ENCODE results near the gene SMAP1.

SMAP1 gene

DNA sequence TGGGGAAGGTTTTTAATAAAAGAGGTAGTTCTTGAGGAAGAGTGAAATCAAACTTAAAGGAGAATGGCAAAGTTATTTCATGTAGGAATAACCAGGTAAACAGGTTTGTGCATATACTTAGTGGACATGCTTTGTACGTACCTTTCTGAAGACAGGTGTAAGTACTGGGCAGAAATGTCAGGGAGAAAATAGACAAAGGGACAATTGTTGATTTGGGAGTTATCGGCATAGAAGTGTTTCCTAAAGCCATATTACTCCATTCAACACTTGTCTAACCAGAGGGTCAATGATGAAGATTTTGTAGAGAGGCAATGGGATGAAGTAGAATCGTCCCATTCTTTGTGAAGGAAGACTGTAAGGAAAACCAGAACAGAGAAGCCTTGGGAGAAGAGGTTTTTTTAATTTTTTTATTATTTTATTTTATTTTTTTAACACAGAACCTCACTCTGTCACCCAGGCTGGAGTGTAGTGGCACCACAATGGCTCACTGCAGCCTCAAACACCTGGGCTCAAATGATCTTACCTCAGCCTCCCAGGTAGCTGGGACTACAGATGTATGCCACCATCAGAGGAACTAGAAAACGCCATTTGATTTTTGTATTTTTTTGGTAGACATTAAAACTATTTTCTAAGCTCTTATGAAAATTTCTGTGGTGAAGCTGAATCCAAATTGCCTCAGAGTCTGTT lies 18.0 kb downstream of the SMAP1 start:
- peaks cover 8% of the 10 kb centered on the region for H3K4me1 ChIP-seq (ENCODE audit: control insufficient read depth, insufficient read depth, low read length)
- H3K27ac ChIP-seq (ENCODE audit: low read depth, low read length), result no peak overlapping the region
- no peaks in the 10 kb centered on the region for H3K27me3 ChIP-seq (ENCODE audit: control insufficient read depth, insufficient read depth, low read length)
- no peak overlapping the region for H3K4me3 ChIP-seq (ENCODE audit: low read length)
- no peaks in the 10 kb centered on the region for H3K36me3 ChIP-seq (ENCODE audit: control insufficient read depth, insufficient read depth, low read length)
- H3K9ac ChIP-seq (ENCODE audit: low read length), result no peak overlapping the region

- Histone ChIP-seq H3K4me3 (ENCODE audit: low read length) (no peak overlapping the region), H3K4me1 (ENCODE audit: control insufficient read depth, insufficient read depth, low read length) (peaks cover 8% of the 10 kb centered on the region), H3K27ac (ENCODE audit: low read depth, low read length) (no peak overlapping the region), H3K27me3 (ENCODE audit: control insufficient read depth, insufficient read depth, low read length) (no peaks in the 10 kb centered on the region), H3K9ac (ENCODE audit: low read length) (no peak overlapping the region), H3K36me3 (ENCODE audit: control insufficient read depth, insufficient read depth, low read length) (no peaks in the 10 kb centered on the region)
Measured at GRCh38 chr6:70686548-70687133, 19.0 kb downstream of the SMAP1 start.

GRCh38 chr6:70693887-70694286 lies 26.2 kb downstream of the SMAP1 start:
- no peaks in the 10 kb centered on the region for H3K4me1 ChIP-seq (ENCODE audit: control insufficient read depth, insufficient read depth, low read length)
- H3K9ac ChIP-seq (ENCODE audit: low read length), result no peak overlapping the region
- H3K27me3 ChIP-seq (ENCODE audit: control insufficient read depth, insufficient read depth, low read length), result no peaks in the 10 kb centered on the region
- no peak overlapping the region for H3K27ac ChIP-seq (ENCODE audit: low read depth, low read length)
- no peaks in the 10 kb centered on the region for H3K36me3 ChIP-seq (ENCODE audit: control insufficient read depth, insufficient read depth, low read length)
- H3K4me3 ChIP-seq (ENCODE audit: low read length), result no peak overlapping the region

GRCh38 chr6:70694371-70694770 lies 26.7 kb downstream of the SMAP1 start:
- Histone ChIP-seq H3K9ac (ENCODE audit: low read length) (no peak overlapping the region), H3K27ac (ENCODE audit: low read depth, low read length) (no peak overlapping the region), H3K36me3 (ENCODE audit: control insufficient read depth, insufficient read depth, low read length) (no peaks in the 10 kb centered on the region), H3K4me1 (ENCODE audit: control insufficient read depth, insufficient read depth, low read length) (no peaks in the 10 kb centered on the region), H3K27me3 (ENCODE audit: control insufficient read depth, insufficient read depth, low read length) (no peaks in the 10 kb centered on the region), H3K4me3 (ENCODE audit: low read length) (no peak overlapping the region)

DNA sequence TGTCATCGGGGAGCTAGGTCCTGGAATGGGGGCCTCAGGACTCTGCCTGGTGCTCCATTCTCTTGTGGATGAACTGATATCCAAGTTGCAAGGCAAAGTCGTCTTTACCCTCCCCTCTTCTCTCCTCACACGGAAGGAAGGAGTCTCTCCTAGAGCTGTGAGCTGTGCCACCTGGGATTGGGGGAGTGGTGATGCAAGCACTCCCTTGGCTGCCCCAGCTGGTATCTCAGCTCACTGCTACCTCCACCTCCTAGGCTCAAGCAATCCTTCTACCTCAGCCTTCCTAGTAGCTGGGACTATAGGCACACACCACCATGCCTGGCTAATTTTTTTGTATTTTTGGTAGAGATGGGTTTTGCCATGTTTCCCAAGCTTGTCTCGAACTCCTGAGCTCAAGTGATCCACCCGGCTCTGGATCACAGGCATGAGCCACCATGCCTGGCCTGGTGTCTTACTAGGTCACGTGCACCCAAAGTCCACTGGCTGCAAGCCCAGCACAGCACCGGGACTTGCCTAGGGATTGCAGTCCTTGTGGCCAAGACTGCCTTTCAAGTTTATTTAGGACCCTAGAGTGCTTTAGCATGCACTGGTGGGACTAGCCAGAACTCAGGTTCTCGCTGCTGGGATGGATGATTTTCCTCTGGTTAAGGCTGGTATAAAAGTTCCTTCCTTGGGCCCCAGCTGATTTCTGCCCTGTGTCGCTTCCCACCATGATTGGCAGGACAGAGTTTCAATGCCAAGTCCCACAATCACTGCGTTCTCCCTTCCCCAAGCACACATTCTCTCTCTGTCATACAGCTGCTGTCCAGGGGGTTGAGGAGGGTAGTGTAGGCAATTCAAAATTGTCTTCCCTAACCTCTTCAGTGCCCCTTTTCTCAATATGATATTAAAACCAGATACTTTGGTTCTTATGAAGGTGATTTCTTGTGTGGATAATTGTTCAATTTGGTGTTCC lies 33.5 kb downstream of the SMAP1 start:
- Histone ChIP-seq H3K4me3 (ENCODE audit: low read length) (no peak overlapping the region), H3K27ac (ENCODE audit: low read depth, low read length) (no peak overlapping the region), H3K9ac (ENCODE audit: low read length) (no peak overlapping the region), H3K36me3 (ENCODE audit: control insufficient read depth, insufficient read depth, low read length) (no peaks in the 10 kb centered on the region), H3K4me1 (ENCODE audit: control insufficient read depth, insufficient read depth, low read length) (no peaks in the 10 kb centered on the region), H3K27me3 (ENCODE audit: control insufficient read depth, insufficient read depth, low read length) (no peaks in the 10 kb centered on the region)

DNA sequence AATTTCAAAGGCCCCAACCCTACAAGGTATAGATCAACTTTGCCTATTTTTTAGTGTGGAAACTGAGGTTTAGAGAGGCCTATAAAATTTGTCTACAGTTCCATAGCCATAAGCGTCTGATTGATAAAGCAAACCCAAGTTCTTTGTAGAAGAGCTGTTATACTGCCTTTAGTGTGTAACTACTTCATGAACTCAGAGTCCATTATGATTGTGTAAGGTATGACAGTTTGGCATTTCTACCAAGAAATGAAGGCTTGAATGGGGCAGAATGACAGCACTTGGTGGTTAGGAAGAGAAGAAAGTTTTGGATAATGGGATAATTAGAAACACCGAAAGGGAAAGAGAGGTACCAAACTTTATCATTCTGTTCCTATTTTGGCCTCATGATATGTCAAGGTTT lies 38.1 kb downstream of the SMAP1 start:
- no peaks in the 10 kb centered on the region for H3K36me3 ChIP-seq (ENCODE audit: control insufficient read depth, insufficient read depth, low read length)

GRCh38 chr6:70706491-70707123 lies 38.9 kb downstream of the SMAP1 start:
- Histone ChIP-seq H3K4me3 (ENCODE audit: low read length) (no peak overlapping the region), H3K4me1 (ENCODE audit: control insufficient read depth, insufficient read depth, low read length) (no peaks in the 10 kb centered on the region), H3K27me3 (ENCODE audit: control insufficient read depth, insufficient read depth, low read length) (no peaks in the 10 kb centered on the region)

More for the DNA sequence above, 38.1 kb downstream of the SMAP1 start:
- Histone ChIP-seq H3K9ac (ENCODE audit: low read length) (no peak overlapping the region), H3K27me3 (ENCODE audit: control insufficient read depth, insufficient read depth, low read length) (no peaks in the 10 kb centered on the region), H3K27ac (ENCODE audit: low read depth, low read length) (no peak overlapping the region), H3K4me1 (ENCODE audit: control insufficient read depth, insufficient read depth, low read length) (no peaks in the 10 kb centered on the region), H3K4me3 (ENCODE audit: low read length) (no peak overlapping the region)

DNA sequence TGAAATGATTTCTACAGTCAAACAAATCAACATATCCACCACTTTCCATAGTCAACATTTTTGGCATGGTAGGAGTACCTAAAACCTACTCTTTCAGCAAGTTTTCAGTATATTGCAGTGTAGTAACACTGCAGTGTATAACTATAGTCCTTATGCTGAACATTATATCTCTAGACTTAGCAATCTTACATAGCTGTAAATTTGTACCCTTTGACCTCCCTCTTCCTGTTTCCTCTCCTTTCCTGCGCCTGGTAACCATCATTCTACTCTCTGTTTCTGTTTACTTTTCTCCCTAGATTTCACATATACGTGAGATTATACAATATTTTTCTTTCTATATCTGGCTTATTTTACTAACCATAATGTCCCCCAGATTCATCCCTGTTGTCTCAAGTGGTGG lies 40.2 kb downstream of the SMAP1 start:
- no peak overlapping the region for H3K9ac ChIP-seq (ENCODE audit: low read length)
- no peaks in the 10 kb centered on the region for H3K36me3 ChIP-seq (ENCODE audit: control insufficient read depth, insufficient read depth, low read length)
- no peaks in the 10 kb centered on the region for H3K27me3 ChIP-seq (ENCODE audit: control insufficient read depth, insufficient read depth, low read length)
- H3K4me3 ChIP-seq (ENCODE audit: low read length), result no peak overlapping the region
- no peak overlapping the region for H3K27ac ChIP-seq (ENCODE audit: low read depth, low read length)
- H3K4me1 ChIP-seq (ENCODE audit: control insufficient read depth, insufficient read depth, low read length), result no peaks in the 10 kb centered on the region

More at GRCh38 chr6:70706491-70707123, 38.9 kb downstream of the SMAP1 start:
- Histone ChIP-seq H3K36me3 (ENCODE audit: control insufficient read depth, insufficient read depth, low read length) (no peaks in the 10 kb centered on the region), H3K9ac (ENCODE audit: low read length) (no peak overlapping the region), H3K27ac (ENCODE audit: low read depth, low read length) (no peak overlapping the region)

DNA sequence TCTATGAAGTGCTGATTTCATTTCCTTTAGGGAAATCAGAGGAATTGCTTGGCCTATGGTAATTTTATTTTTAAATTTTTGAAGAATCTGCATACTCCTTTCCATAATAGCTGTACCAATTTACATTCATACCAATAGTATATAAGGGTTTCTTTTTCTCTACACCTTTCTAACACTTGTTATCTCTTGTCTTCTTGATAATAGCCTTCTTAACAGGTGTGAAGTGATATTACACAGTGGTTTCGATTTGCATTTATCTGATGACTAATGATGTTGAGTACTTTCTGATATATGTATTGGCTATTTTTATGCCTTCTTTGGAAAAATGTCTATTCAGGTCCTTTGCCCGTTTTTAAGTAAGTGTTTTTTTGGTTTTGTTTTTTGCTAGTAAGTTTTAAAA lies 40.8 kb downstream of the SMAP1 start:
- Histone ChIP-seq H3K9ac (ENCODE audit: low read length) (no peak overlapping the region), H3K27ac (ENCODE audit: low read depth, low read length) (no peak overlapping the region), H3K4me1 (ENCODE audit: control insufficient read depth, insufficient read depth, low read length) (no peaks in the 10 kb centered on the region), H3K27me3 (ENCODE audit: control insufficient read depth, insufficient read depth, low read length) (no peaks in the 10 kb centered on the region), H3K36me3 (ENCODE audit: control insufficient read depth, insufficient read depth, low read length) (no peaks in the 10 kb centered on the region), H3K4me3 (ENCODE audit: low read length) (no peak overlapping the region)

GRCh38 chr6:70709826-70710225 lies 42.1 kb downstream of the SMAP1 start:
- Histone ChIP-seq H3K9ac (ENCODE audit: low read length) (no peak overlapping the region), H3K4me3 (ENCODE audit: low read length) (no peak overlapping the region), H3K27ac (ENCODE audit: low read depth, low read length) (no peak overlapping the region), H3K4me1 (ENCODE audit: control insufficient read depth, insufficient read depth, low read length) (no peaks in the 10 kb centered on the region), H3K36me3 (ENCODE audit: control insufficient read depth, insufficient read depth, low read length) (no peaks in the 10 kb centered on the region), H3K27me3 (ENCODE audit: control insufficient read depth, insufficient read depth, low read length) (no peaks in the 10 kb centered on the region)

- Histone ChIP-seq H3K27me3 (ENCODE audit: control insufficient read depth, insufficient read depth, low read length) (no peaks in the 10 kb centered on the region), H3K4me1 (ENCODE audit: control insufficient read depth, insufficient read depth, low read length) (no peaks in the 10 kb centered on the region), H3K27ac (ENCODE audit: low read depth, low read length) (no peak overlapping the region)
Measured at GRCh38 chr6:70714716-70715257, 47.1 kb downstream of the SMAP1 start.

More at GRCh38 chr6:70714716-70715257, 47.1 kb downstream of the SMAP1 start:
- Histone ChIP-seq H3K9ac (ENCODE audit: low read length) (no peak overlapping the region), H3K36me3 (ENCODE audit: control insufficient read depth, insufficient read depth, low read length) (no peaks in the 10 kb centered on the region), H3K4me3 (ENCODE audit: low read length) (no peak overlapping the region)

Measured in rectal smooth muscle tissue (tissue), 1 donor.